Body of pancreas (tissue), 4 donors: ENCODE results near the gene POU3F1.

Experiments
- POLR2A ChIP-seq, 3 donors: fragments of 450-650 bp; IDR thresholded peaks; one replicate each; pipeline ENCODE4 v1.6.1; 2016; ENCODE audit warnings: antibody characterized with exemption in 3 of 3, mild to moderate bottlenecking in 2 of 3
- TF ChIP-seq, protein P1 (sequence below), 7 experiments: fragments of 450-650 bp in 4 of 7; fragments of 200-600 bp in 3 of 7; sonication (generic) in 3 of 7; IDR thresholded peaks; one replicate each; pipeline ENCODE4 v1.5.1; 2016 to 2019; ENCODE audit warnings: antibody characterized with exemption in 7 of 7

DNA sequence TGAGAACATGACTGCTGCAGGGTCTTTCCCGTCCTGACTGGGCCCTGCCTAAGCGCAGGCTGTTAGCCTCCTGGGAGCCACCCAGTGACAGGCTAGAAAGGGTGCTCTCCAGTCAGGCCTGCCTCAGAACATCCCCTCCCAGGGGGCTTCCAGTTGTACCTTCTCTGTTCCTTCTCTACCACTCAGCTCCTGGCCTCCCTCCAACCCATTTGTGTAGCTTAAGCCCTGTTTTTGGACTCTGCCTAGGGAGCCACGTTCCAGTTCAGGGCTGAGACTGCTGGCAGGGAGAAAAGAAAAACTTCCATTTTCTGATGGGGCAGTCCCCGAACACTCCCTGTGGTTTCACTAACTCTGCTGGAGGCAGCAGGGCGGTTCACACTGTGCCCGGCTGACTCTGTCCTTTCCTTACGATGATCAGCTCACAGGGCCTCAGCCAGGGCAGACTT, 15.3 kb upstream of the POU3F1 start:
- TF ChIP-seq, protein P1, sequence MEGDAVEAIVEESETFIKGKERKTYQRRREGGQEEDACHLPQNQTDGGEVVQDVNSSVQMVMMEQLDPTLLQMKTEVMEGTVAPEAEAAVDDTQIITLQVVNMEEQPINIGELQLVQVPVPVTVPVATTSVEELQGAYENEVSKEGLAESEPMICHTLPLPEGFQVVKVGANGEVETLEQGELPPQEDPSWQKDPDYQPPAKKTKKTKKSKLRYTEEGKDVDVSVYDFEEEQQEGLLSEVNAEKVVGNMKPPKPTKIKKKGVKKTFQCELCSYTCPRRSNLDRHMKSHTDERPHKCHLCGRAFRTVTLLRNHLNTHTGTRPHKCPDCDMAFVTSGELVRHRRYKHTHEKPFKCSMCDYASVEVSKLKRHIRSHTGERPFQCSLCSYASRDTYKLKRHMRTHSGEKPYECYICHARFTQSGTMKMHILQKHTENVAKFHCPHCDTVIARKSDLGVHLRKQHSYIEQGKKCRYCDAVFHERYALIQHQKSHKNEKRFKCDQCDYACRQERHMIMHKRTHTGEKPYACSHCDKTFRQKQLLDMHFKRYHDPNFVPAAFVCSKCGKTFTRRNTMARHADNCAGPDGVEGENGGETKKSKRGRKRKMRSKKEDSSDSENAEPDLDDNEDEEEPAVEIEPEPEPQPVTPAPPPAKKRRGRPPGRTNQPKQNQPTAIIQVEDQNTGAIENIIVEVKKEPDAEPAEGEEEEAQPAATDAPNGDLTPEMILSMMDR (IDR thresholded peaks at IDR 0.05) = no peak
- no peak for TF ChIP-seq POLR2A (IDR thresholded peaks at IDR 0.05)
